HG03039 (cell line): ENCODE measurements around the gene IGIP.

Experiments used
- ATAC-seq: cut with Tn5 transposase; IDR thresholded peaks from one replicate; pipeline ENCODE4 v1.9.1; 2021; ENCODE audit warnings: mild to moderate bottlenecking, moderate library complexity; ENCODE audit not compliant: unreplicated experiment

Gene IGIP

DNA sequence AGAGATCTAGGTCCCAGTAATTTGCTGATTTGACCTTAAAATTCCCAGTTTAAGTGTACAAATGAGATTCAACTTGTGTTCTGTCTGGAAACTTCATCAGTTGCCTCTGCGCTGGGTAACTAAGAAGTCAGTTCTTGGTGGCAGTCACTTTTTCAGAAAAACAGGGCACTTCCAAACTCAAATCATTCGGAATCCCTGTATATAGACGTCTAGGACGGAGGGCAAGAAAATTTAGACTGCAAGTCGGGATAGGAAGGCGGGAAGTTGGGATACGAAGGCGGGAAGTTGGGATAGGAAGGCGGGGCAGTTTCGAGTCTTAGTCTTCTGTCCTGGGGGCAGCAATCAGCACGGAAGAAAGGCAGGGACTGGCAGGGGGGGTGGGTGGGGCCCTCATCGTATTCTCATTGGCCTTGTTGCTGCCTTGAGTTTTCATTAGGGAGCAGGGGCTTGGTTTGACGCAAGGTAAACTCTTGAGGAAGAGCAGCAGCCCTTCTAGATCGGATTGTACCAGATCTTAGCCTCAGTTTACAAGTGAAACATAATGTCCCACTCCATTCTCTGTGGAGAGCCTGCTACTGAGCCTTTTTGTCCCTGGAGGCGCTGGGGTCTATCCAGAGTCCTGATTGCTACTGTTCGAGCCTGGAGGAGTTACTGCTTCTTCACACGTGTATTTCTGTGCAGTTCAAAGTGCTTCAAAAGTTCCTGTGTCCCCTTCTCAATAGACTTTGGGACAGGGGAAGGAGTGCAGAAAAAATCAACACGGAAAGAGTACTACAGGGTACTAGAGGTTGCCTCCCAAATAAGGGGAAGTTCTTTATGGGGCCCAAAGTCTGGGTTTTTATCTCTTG is 14.5 kb upstream of the IGIP start:
- ATAC-seq = no peak

GRCh38 chr5:140111859-140112551 is 13.7 kb upstream of the IGIP start:
- ATAC-seq = no peak

DNA sequence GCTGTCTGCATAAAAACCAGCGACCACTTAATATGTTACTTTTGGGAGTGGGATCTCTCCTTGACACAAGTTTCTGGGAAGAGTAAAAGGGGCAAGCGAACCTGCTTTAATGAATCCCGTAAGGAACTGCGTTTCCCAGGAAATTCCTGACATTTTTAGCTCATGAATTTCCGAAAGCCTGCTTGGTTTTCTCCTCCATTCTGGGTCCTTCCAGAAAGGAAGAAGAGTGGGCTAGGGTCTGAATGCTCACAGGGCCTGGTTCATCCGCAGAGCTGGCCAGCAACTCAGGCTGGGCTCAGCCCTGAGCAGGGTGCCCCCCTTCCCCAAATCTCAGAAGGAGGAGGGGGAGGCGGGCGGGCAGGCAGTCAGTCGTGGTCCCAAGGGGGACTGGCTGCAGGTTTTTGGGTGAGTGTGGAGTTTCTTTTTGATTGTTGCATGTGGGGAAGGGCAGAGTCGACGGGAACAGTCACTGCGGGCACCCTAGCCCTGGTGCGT is 13.0 kb upstream of the IGIP start:
- no peak for ATAC-seq

- ATAC-seq = no peak
Measured at GRCh38 chr5:140113180-140113698, 12.5 kb upstream of the IGIP start.

- peak; percentile 85 for ATAC-seq
Measured at GRCh38 chr5:140113699-140114263, 12.0 kb upstream of the IGIP start, which contains the start of gene PURA. PURA (plus strand) TSS chr5:140114109; CDS start chr5:140114182, 73 bp downstream.

DNA sequence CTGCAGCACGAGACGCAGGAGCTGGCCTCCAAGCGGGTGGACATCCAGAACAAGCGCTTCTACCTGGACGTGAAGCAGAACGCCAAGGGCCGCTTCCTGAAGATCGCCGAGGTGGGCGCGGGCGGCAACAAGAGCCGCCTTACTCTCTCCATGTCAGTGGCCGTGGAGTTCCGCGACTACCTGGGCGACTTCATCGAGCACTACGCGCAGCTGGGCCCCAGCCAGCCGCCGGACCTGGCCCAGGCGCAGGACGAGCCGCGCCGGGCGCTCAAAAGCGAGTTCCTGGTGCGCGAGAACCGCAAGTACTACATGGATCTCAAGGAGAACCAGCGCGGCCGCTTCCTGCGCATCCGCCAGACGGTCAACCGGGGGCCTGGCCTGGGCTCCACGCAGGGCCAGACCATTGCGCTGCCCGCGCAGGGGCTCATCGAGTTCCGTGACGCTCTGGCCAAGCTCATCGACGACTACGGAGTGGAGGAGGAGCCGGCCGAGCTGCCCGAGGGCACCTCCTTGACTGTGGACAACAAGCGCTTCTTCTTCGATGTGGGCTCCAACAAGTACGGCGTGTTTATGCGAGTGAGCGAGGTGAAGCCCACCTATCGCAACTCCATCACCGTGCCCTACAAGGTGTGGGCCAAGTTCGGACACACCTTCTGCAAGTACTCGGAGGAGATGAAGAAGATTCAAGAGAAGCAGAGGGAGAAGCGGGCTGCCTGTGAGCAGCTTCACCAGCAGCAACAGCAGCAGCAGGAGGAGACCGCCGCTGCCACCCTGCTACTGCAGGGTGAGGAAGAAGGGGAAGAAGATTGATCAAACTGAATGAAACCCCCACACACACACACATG is 11.2 kb upstream of the IGIP start:
- peak; percentile 33 for ATAC-seq

DNA sequence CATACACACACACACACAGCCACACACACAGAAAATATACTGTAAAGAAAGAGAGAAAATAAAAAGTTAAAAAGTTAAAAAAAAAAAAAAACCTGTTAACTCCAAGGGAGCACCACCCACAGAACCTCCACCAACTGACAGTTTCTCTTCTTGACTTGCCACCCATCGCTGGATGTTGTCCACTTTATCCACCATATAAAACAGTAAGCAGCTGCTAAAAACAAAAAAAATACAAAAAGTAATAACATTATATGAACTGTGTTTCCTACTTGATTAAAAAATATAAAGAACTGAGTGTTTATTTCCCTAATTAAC is 10.6 kb upstream of the IGIP start:
- ATAC-seq = no peak

GRCh38 chr5:140116716-140117115 is 9.0 kb upstream of the IGIP start:
- ATAC-seq = no peak

DNA sequence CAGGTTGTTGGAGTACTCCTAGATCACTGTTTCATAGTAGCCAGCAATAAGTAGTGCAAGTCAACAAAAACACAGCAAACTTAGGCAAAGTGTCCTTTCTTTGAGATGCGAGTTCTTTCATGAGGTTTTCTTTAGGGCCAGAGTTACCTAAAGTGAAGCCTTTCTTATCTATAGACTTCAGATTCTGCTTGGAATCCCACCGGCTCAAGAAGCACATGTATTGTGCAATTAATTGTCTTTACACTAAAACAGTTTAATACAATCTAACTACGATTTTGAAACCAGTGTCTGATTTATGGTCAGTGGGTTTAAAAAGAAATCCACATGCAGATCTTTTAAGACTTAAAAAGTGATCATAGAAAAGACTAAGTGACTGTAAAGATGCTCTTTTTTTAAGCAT is 8.2 kb upstream of the IGIP start:
- ATAC-seq = no peak

- no peak for ATAC-seq
Measured at GRCh38 chr5:140118302-140118936, 7.3 kb upstream of the IGIP start.

- ATAC-seq = no peak
Measured at GRCh38 chr5:140126315-140127012, 727 bp downstream of the IGIP start.

- ATAC-seq = no peak
Measured at GRCh38 chr5:140128376-140128775, 2.6 kb downstream of the IGIP start.

DNA sequence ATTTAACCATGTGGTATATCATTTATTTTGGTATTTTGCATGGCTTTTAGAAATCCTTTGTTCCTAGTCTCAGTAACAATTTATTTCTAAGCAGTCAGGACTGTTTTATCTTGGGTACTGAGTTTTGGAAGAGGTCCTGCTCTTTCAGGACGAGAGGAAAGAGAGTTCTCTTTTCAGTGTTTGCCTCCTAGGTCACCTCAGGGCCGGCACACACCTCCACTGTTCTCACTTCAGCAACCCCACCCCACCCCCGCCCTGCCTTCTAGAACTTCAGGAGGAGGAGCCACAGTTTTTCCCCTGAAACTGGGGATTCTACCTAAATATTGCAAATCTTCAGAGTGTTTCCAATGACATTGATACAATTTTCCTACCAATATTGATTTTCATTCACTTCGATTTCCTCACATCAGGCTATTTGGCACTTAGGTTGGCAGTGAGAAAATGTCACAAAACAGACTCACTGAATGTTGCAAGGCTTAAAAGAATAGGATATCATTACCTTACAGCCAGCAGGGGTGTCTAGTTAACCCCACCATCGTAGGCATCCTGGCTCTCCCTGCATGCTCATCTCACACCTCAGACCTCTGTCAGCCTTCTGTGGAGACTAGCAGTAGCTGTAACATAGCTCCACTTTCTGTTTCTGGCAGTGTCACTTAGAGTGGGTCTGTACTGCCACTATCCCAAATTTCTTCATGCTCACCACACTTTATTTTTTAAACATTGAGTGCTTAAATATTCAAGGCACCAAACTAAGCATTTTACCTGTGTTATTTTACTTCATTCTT is 5.4 kb downstream of the IGIP start:
- no peak for ATAC-seq

DNA sequence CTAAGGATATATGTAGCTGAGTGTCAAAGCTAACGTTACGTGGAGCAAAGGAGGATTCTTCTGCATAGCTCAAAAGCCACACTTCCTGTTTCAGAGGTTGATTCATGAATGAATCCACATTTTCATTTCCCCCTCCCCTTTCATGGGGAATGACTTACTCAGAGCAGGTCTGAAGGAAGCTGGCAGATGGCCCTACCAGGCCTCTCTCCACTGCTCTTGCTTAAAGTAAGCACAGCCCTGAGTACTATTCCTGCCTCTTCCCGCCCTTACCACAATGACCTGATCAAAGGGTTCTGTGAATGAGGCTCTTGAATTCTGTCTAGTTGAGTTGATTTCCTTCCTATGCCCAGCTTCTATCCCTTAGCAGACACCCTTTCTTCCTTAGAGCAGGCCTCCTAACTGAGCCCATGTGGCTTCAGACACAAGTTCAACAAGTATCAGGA is 6.3 kb downstream of the IGIP start:
- ATAC-seq = no peak

DNA sequence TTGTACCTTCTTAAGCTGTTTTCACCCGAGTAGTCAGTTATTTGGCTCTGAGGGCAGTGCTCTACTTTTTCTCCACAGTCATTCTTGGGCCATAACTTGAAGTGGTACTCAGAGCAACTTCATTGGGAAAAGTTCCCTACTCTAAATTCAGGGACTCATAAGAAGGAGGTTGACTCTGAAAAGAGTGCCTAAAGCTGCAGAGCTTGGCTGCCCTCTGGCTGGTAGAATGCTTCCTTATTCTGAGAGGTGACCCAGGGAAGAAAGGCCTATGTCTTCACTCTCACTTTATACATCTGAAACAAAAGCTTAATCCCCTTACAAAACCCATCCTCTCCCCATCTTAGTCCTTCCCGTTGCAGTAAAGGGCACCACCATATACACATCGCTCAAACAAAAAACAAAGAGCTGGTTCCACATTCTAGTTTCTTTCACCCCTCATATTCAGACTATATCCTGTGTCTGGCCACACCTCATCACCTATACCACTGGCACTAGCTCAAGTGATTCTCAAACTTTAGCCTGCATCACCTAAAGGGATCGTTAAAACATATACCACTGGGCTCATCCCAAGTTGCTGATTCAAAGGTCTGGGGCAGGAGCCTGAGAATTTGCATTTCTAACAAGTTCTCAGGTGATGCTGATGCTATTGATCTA is 7.9 kb downstream of the IGIP start:
- ATAC-seq = no peak

DNA sequence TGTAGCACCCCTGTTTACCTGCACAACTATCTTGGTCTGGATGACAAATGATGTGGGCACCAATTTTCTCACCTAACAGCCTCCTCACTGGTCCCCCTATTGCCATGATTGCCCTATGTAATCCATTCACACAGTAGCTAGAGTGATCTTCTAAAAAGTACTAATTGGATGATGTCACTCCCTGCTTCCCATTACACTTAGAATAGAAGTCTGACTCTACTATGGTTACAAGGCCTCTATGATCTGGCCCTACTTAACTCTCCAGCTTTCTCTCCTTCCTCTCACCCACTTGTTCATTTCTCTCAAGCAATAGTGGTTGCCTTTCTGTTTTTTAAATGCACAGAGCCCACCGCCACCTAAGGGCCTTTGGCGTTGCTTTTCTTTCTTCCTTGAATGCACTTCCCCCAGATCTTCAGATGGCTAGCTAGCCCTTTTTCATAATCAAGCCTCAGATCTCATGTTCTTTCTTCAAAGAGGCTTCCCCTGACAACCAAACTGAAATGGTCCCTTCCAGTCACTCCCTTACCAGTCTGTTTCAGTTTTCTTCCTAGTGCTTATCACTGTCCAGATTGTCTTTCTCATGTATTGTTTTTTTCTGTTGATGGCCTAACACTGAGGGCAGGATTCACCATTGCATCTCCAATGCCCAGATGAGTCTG is 8.7 kb downstream of the IGIP start:
- ATAC-seq = no peak

- ATAC-seq = no peak
Measured at GRCh38 chr5:140135127-140135526, 9.4 kb downstream of the IGIP start.

GRCh38 chr5:140136624-140137023 is 10.9 kb downstream of the IGIP start:
- no peak for ATAC-seq
